Esophagus (tissue), 2 donors: ENCODE data around the gene ITGA11. TPM values are rescaled to one million over a fixed set of nuclear protein-coding genes. Genes with fewer than 3 reads are reported as not detected.

Experiments
- H3K27ac ChIP-seq, 2 donors: one replicate each; pipeline ENCODE4 v1.5.1; 2013; ENCODE audit warnings: low read depth in 2 of 2, mild to moderate bottlenecking in 2 of 2, inconsistent platforms in 1 of 2, low read length in 1 of 2, moderate library complexity in 1 of 2
- H3K27me3 ChIP-seq, 2 donors: one replicate each; pipeline ENCODE4 v1.6.1; 2013; ENCODE audit warnings: low read length in 2 of 2, control low read depth in 1 of 2, mild to moderate bottlenecking in 1 of 2; ENCODE audit not compliant: insufficient read depth in 2 of 2, control insufficient read depth in 1 of 2
- H3K36me3 ChIP-seq, 2 donors: one replicate each; pipeline ENCODE4 v1.6.1; 2013; ENCODE audit warnings: low read length in 1 of 2; ENCODE audit not compliant: control insufficient read depth in 2 of 2, insufficient read depth in 2 of 2
- H3K4me1 ChIP-seq, 2 donors: one replicate each; pipeline ENCODE4 v1.6.1; 2013; ENCODE audit warnings: low read length in 1 of 2; ENCODE audit not compliant: control insufficient read depth in 2 of 2, insufficient read depth in 2 of 2
- H3K4me3 ChIP-seq, 2 donors: one replicate each; pipeline ENCODE4 v1.5.1; 2013; ENCODE audit warnings: low read length in 2 of 2, mild to moderate bottlenecking in 2 of 2, low read depth in 1 of 2, moderate library complexity in 1 of 2
- H3K9me3 ChIP-seq, 2 donors: one replicate each; pipeline ENCODE4 v1.6.1; 2013; ENCODE audit warnings: mild to moderate bottlenecking in 2 of 2, low read depth in 1 of 2, low read length in 1 of 2, moderate library complexity in 1 of 2; ENCODE audit not compliant: control insufficient read depth in 2 of 2, insufficient read depth in 1 of 2
- whole genome bisulfite sequencing, 2 donors: extraction: QIAGEN DNeasy Blood & Tissue Kit; methylation state at CpG; one replicate each; pipeline ENCODE4 v1.1.7; 2013; 5-methylcytosine and 5-hydroxymethylcytosine counted together
- polyA plus RNA-seq, 2 donors: library from polyadenylated mRNA; stranded (reverse); fragments of 200-250 nt; gene quantifications; one replicate each; pipeline ENCODE4 v1.2.3, GENCODE V29; 2013
- donor health status: healthy with polysubstance abuse.
- donor health status: Bipolar disorder and iron deficiency.

The ITGA11 gene
- polyA plus RNA-seq, 2 donors = 0.14 to 0.45 TPM

GRCh38 chr15:68304589-68305337, 127.2 kb downstream of the ITGA11 start:
- Histone ChIP-seq H3K27ac (no peak overlapping the region), H3K27me3 (no peaks in the 10 kb centered on the region), H3K4me3 (no peak overlapping the region), H3K36me3 (no peaks in the 10 kb centered on the region), H3K9me3 (no peaks in the 10 kb centered on the region), H3K4me1 (peaks cover 0 to 2% of the 10 kb centered on the region in 2 donors)
- WGBS, 2 donors = 71 to 84% methylated on average over 15 of the region's 15 CpGs

GRCh38 chr15:68303560-68304436, 128.2 kb downstream of the ITGA11 start:
- Histone ChIP-seq H3K4me1 (peaks cover 0 to 2% of the 10 kb centered on the region in 2 donors), H3K27me3 (no peaks in the 10 kb centered on the region), H3K36me3 (no peaks in the 10 kb centered on the region), H3K9me3 (no peaks in the 10 kb centered on the region), H3K27ac (no peak overlapping the region), H3K4me3 (no peak overlapping the region)
- 79 to 86% methylated on average over 15 of the region's 15 CpGs for WGBS, 2 donors

GRCh38 chr15:68303134-68303533, 128.8 kb downstream of the ITGA11 start:
- 60 to 67% methylated on average over 2 of the region's 2 CpGs for WGBS, 2 donors
- no peak overlapping the region for H3K27ac ChIP-seq
- no peaks in the 10 kb centered on the region for H3K27me3 ChIP-seq
- H3K36me3 ChIP-seq = no peaks in the 10 kb centered on the region
- H3K4me1 ChIP-seq = peaks cover 0 to 2% of the 10 kb centered on the region in 2 donors
- no peaks in the 10 kb centered on the region for H3K9me3 ChIP-seq
- no peak overlapping the region for H3K4me3 ChIP-seq

GRCh38 chr15:68302729-68303128, 129.2 kb downstream of the ITGA11 start:
- no peak overlapping the region for H3K27ac ChIP-seq
- peaks cover 0 to 2% of the 10 kb centered on the region in 2 donors for H3K4me1 ChIP-seq
- WGBS, 2 donors = 95 to 97% methylated on average over 6 of the region's 6 CpGs

GRCh38 chr15:68301301-68301700, 130.7 kb downstream of the ITGA11 start:
- no peaks in the 10 kb centered on the region for H3K9me3 ChIP-seq
- no peak overlapping the region for H3K4me3 ChIP-seq
- peaks cover 0 to 2% of the 10 kb centered on the region in 2 donors for H3K4me1 ChIP-seq
- 90 to 92% methylated on average over 8 of the region's 8 CpGs for WGBS, 2 donors
- H3K27ac ChIP-seq = no peak overlapping the region
- no peaks in the 10 kb centered on the region for H3K36me3 ChIP-seq
- no peaks in the 10 kb centered on the region for H3K27me3 ChIP-seq

More at GRCh38 chr15:68302729-68303128, 129.2 kb downstream of the ITGA11 start:
- H3K9me3 ChIP-seq = no peaks in the 10 kb centered on the region
- no peak overlapping the region for H3K4me3 ChIP-seq
- no peaks in the 10 kb centered on the region for H3K27me3 ChIP-seq
- no peaks in the 10 kb centered on the region for H3K36me3 ChIP-seq

GRCh38 chr15:68300115-68300940, 131.6 kb downstream of the ITGA11 start:
- H3K27ac ChIP-seq = no peak overlapping the region
- WGBS, 2 donors = 83% methylated on average over 6 of the region's 6 CpGs

GRCh38 chr15:68299436-68299835, 132.5 kb downstream of the ITGA11 start:
- Histone ChIP-seq H3K27ac (no peak overlapping the region), H3K36me3 (no peaks in the 10 kb centered on the region), H3K4me1 (no peaks in the 10 kb centered on the region), H3K27me3 (no peaks in the 10 kb centered on the region), H3K4me3 (peak overlapping the region in 1 of 2 donors; percentile 11), H3K9me3 (no peaks in the 10 kb centered on the region)
- WGBS, 2 donors = 57% methylated on average over 5 of the region's 5 CpGs

More at GRCh38 chr15:68300115-68300940, 131.6 kb downstream of the ITGA11 start:
- H3K36me3 ChIP-seq = no peaks in the 10 kb centered on the region
- no peaks in the 10 kb centered on the region for H3K27me3 ChIP-seq
- H3K9me3 ChIP-seq = no peaks in the 10 kb centered on the region
- no peaks in the 10 kb centered on the region for H3K4me1 ChIP-seq
- H3K4me3 ChIP-seq = no peak overlapping the region

- no peaks in the 10 kb centered on the region for H3K9me3 ChIP-seq
- no peaks in the 10 kb centered on the region for H3K36me3 ChIP-seq
- H3K27me3 ChIP-seq = no peaks in the 10 kb centered on the region
- 30 to 34% methylated on average over 6 of the region's 6 CpGs for WGBS, 2 donors
- H3K4me1 ChIP-seq = no peaks in the 10 kb centered on the region
- peak overlapping the region in 1 of 2 donors; percentile 11 for H3K4me3 ChIP-seq
- peak overlapping the region in 1 of 2 donors; percentile 27 for H3K27ac ChIP-seq
These were observed 133.0 kb downstream of the ITGA11 start for GRCh38 chr15:68298882-68299381.

GRCh38 chr15:68298336-68298735, 133.6 kb downstream of the ITGA11 start:
- WGBS, 2 donors = 89 to 94% methylated on average over 3 of the region's 3 CpGs
- no peaks in the 10 kb centered on the region for H3K4me1 ChIP-seq
- H3K27me3 ChIP-seq = no peaks in the 10 kb centered on the region
- H3K36me3 ChIP-seq = no peaks in the 10 kb centered on the region
- no peak overlapping the region for H3K4me3 ChIP-seq
- no peaks in the 10 kb centered on the region for H3K9me3 ChIP-seq
- no peak overlapping the region for H3K27ac ChIP-seq
